Tibial artery (tissue), 4 donors: ENCODE measurements around the gene SYNPR.

Experiments
- DNase-seq, 2 donors: peaks; one replicate each; pipeline ENCODE4 v3.0.0-alpha.2; 2019
- H3K27ac ChIP-seq, 2 donors: fragments of 200-600 bp; sonication (generic) in 1 of 2; 1 replicate in 1 of 2; 2 replicates in 1 of 2; pipeline ENCODE4 v1.5.1; 2018 to 2019; ENCODE audit warnings: mild to moderate bottlenecking in 1 of 2
- H3K27me3 ChIP-seq, 2 donors: fragments of 200-600 bp; sonication (generic) in 1 of 2; one replicate each; pipeline versions ENCODE4 v1.5.1 to v1.6.0; 2016 to 2019
- H3K36me3 ChIP-seq, 3 donors: fragments of 200-600 bp; sonication (generic) in 2 of 3; one replicate each; pipeline ENCODE4 v1.5.1; 2016 to 2019; ENCODE audit warnings: mild to moderate bottlenecking in 2 of 3
- H3K4me1 ChIP-seq, 4 donors: fragments of 200-600 bp; sonication (generic) in 2 of 4; 1 replicate in 3 of 4; 2 replicates in 1 of 4; pipeline ENCODE4 v1.5.1; 2016 to 2019
- H3K4me3 ChIP-seq, 2 donors: fragments of 200-600 bp; sonication (generic) in 1 of 2; 1 replicate in 1 of 2; 2 replicates in 1 of 2; pipeline ENCODE4 v1.5.1; 2018 to 2019; ENCODE audit warnings: mild to moderate bottlenecking in 2 of 2
- H3K9me3 ChIP-seq, 3 donors: fragments of 200-600 bp; sonication (generic) in 1 of 3; one replicate each; pipeline ENCODE4 v1.5.1; 2016 to 2019
- CTCF ChIP-seq, 2 experiments: fragments of 200-600 bp in 1 of 2; fragments of 450-650 bp in 1 of 2; IDR thresholded peaks; one replicate each; pipeline ENCODE4 v1.5.1; 2017 to 2019; ENCODE audit warnings: antibody characterized with exemption in 2 of 2, mild to moderate bottlenecking in 1 of 2, moderate library complexity in 1 of 2
- intact Hi-C: fragments of 100-400 bp; cut with DNase I; formaldehyde crosslinking; loops from one replicate; pipeline ENCODE4 v1.15.0; 2023; ENCODE audit warnings: low total_unique reads

The SYNPR gene

GRCh38 chr3:63538919-63539318, 260.8 kb downstream of the SYNPR start:
- H3K27me3 ChIP-seq: no peaks in the 10 kb centered on the region
- no peak overlapping the region for H3K27ac ChIP-seq
- intact Hi-C loops: no loop called here
- no peak for DNase-seq
- no peak overlapping the region for H3K4me3 ChIP-seq
- no peak for TF ChIP-seq CTCF (IDR thresholded peaks at IDR 0.05)
- H3K9me3 ChIP-seq: no peaks in the 10 kb centered on the region
- no peaks in the 10 kb centered on the region for H3K4me1 ChIP-seq
- no peaks in the 10 kb centered on the region for H3K36me3 ChIP-seq

- TF ChIP-seq CTCF (IDR thresholded peaks at IDR 0.05): no peak
Measured at GRCh38 chr3:63555767-63556166, 277.7 kb downstream of the SYNPR start.

GRCh38 chr3:63556401-63556800, 278.3 kb downstream of the SYNPR start:
- TF ChIP-seq CTCF (IDR thresholded peaks at IDR 0.05): no peak
- H3K4me1 ChIP-seq: no peaks in the 10 kb centered on the region
- H3K27ac ChIP-seq: no peak overlapping the region
- intact Hi-C loops: no loop called here
- H3K36me3 ChIP-seq: no peaks in the 10 kb centered on the region
- no peaks in the 10 kb centered on the region for H3K27me3 ChIP-seq
- H3K4me3 ChIP-seq: no peak overlapping the region
- H3K9me3 ChIP-seq: no peaks in the 10 kb centered on the region
- no peak for DNase-seq

More at GRCh38 chr3:63555767-63556166, 277.7 kb downstream of the SYNPR start:
- intact Hi-C loops: no loop called here
- H3K36me3 ChIP-seq: no peaks in the 10 kb centered on the region
- H3K4me1 ChIP-seq: no peaks in the 10 kb centered on the region
- no peak overlapping the region for H3K4me3 ChIP-seq
- no peaks in the 10 kb centered on the region for H3K9me3 ChIP-seq
- H3K27ac ChIP-seq: no peak overlapping the region
- DNase-seq: no peak
- H3K27me3 ChIP-seq: no peaks in the 10 kb centered on the region

- no peak for TF ChIP-seq CTCF (IDR thresholded peaks at IDR 0.05)
- no peak for DNase-seq
- H3K27me3 ChIP-seq: no peaks in the 10 kb centered on the region
- intact Hi-C loops: no loop called here
- H3K4me3 ChIP-seq: no peak overlapping the region
- H3K9me3 ChIP-seq: no peaks in the 10 kb centered on the region
- H3K36me3 ChIP-seq: no peaks in the 10 kb centered on the region
- no peak overlapping the region for H3K27ac ChIP-seq
- no peaks in the 10 kb centered on the region for H3K4me1 ChIP-seq
Measured at GRCh38 chr3:63557912-63558311, 279.8 kb downstream of the SYNPR start.

- Histone ChIP-seq H3K4me1 (no peaks in the 10 kb centered on the region), H3K9me3 (no peaks in the 10 kb centered on the region), H3K27me3 (no peaks in the 10 kb centered on the region), H3K27ac (no peak overlapping the region), H3K36me3 (no peaks in the 10 kb centered on the region), H3K4me3 (no peak overlapping the region)
- DNase-seq: no peak
- intact Hi-C loops: no loop called here
- no peak for TF ChIP-seq CTCF (IDR thresholded peaks at IDR 0.05)
Measured at GRCh38 chr3:63559884-63560283, 281.8 kb downstream of the SYNPR start.

GRCh38 chr3:63561879-63562278, 283.8 kb downstream of the SYNPR start:
- no peak for DNase-seq
- Histone ChIP-seq H3K36me3 (no peaks in the 10 kb centered on the region), H3K27ac (no peak overlapping the region), H3K9me3 (no peaks in the 10 kb centered on the region), H3K4me1 (no peaks in the 10 kb centered on the region), H3K4me3 (no peak overlapping the region), H3K27me3 (no peaks in the 10 kb centered on the region)
- intact Hi-C loops: no loop called here
- no peak for TF ChIP-seq CTCF (IDR thresholded peaks at IDR 0.05)
